T-helper 1 cell treated with Interleukin-12 subunit alpha and Interleukin-12 subunit beta and Interleukin-4 antibody, amounts not matched to agents 30 ng/mL and 1 ng/mL, for 36 hours (primary cell): Measurements from ENCODE around the gene EXTL1. TPM values are rescaled to one million over a fixed set of nuclear protein-coding genes. Genes with fewer than 3 reads are reported as not detected.

ENCODE experiments used
- intact Hi-C: fragments of 100-400 bp; cut with micrococcal nuclease; formaldehyde crosslinking; loops from one replicate; pipeline ENCODE4 v1.15.1; 2024
- total RNA-seq: library from RNA; stranded (reverse); gene quantifications from 2 replicates; pipeline ENCODE4 v1.2.3, GENCODE V29; 2022

EXTL1 gene
- total RNA-seq, 1 donor from 2014 or later = not detected

DNA sequence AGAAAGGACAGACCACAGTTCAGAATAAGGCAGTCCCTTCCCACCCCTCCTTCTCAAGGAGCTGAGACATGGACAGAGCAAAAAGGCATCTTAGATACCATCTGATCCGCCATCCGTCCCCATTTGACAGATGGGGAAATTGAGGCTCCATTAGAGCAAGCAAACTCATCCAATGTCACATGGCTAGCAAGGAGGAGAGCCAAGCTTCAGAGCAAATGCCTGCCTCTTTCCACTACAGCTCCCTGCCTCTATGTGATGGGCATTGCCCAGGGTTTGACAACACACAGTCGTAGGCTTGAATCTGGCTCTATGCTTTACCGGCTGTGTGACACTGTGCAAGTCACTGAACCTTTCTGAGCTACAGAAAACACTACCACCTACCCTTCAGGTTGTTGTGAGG is 20.4 kb downstream of the EXTL1 start:
- intact Hi-C loops = no loop called here

DNA sequence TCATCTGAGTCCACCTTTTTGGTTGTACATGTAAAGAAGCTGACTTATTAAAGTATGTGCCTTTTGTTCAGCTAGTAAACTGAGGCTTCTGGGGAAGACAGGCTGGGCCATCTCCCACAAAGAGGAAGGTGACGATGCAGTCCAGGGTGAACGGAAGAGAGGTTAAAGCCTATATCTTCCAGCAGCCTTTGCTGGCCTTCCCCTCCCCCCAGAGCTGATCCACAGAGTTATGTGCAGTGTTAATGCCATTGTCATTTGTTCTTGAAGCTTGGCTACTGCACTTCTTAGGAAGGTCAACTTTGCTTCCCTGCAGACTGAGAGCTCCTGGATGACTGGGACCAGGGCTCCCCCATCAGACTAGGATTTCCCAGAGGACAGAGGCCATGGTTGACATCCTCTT is 22.2 kb downstream of the EXTL1 start:
- intact Hi-C loops = no loop called here

DNA sequence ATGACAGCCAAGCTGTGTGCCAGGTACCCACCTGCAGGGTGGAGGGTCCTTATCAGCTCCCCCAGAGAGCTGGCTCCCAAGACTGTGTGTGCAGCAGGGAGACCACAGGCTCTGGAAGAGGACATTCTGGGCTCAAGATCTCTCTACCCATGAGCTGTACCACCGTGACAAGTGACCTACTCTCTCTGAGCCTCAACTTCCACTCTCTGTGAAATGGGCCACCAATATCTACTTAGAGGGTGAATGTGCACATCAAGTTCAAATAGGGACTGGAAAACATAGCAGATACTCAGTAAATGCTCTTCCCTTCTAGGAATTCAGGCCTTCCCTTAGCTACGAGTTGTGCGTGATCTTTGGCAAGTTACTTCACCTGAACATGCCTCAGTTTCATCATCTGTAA is 22.8 kb downstream of the EXTL1 start:
- intact Hi-C loops = no loop called here

DNA sequence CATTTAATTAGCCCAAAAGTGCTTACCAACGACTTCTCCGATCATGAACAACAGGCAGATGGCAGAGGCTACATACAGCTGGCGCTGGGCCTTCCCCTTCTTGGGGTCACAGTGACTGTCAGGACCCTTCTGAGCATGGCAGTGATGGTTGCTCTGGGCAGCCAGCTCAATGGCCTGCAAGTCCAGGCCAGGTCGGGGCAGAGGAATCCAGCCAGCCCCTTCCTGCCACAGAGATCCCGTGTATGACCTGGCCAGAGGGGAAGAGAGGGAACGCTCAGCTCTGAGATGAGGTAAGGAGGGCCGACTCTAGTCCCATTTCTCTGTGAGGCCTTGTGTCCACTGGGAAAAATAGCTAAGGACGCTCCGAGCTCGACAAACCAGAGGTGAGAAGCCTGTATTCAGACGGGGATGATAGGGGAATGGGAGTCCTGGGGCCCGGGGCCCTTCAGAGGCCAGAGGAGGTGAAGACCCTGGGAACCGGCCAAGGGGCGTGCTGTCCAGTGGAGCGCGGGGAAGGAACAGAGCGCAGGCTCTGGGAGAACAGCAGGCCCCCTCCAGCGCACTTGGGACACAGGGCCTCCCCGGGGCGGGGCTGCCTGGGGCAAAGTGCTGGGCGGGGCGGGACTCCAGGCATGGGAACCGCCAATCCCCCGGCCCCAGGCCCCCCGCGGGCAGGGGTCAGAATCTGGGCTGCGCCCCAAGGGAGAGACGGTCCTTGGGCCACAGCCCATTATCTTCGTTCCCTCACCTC is 23.6 kb downstream of the EXTL1 start:
- intact Hi-C loops = no loop called here

DNA sequence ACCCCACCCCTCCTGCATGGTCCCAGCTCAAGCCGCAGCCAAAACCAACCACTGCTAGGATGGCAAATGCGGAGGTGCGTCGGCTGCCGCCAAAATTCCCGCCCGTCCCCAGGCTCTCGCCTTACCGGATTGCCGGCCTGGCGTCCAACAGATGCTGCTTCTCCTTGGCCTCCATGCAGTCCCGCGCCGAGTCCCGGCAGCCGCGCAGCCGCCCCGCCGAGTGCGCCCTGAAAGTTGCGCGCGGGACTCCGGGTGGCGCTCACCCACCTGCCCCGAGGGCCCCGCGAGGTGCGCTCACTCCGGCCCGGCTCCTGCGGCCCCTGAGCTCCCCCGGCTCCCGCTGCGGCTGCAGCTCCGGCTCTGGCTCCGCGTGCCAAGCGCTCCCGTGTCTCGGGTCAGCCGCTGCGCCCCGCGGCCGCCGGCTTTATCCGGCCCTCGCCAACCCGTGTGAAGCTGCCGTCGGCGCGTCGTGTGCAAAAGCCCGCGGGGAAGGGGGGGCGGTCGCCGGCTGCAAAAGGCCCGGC is 24.2 kb downstream of the EXTL1 start, which contains the start of gene SLC30A2:
TSS of gene SLC30A2 (minus strand) at position 397 of the 524 bp plus-strand sequence. CDS start at position 175, 222 bp downstream.
- intact Hi-C loops = no loop called here

DNA sequence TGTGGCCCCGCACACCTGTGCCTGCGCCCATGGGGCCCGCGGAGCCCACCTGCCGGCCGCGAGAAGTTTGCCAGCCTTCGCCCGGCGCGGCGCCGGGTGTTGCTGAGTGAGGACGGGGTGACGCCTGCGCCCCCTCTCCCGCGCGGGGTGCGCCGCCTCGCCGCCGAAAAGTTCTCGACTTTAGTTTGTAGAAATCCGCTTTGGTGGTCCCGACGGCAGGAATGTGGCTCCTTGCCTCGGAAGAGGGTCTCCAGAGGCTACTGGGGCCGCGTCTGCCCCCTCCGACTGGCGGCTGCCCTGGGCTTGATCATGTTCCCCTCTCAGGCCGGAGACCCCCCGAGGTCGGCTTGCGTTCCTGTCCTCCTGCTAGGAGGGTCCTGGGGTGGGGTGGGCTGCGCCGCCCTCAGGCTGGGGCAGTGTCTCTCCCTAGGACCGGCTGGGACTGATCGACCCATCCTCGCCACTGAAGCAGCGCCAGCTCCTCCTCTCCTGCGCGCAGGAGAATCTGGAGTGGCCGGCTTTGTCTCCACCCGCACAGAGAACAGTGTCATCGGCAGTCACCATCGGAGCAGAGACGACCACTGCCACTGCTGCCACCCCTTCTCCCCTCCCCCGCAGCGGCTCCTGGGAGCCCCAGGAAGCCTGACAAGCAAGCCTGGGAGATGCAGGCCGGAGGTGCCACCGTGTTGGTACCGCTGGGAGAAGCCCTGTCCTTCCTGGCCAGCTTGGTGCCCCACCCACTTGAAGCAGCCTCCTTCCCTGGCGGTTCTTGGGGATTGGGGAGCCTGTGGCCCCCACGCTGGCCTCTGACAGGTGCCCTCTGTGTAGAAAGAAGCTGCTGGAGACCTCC is 24.9 kb downstream of the EXTL1 start:
- intact Hi-C loops = no loop called here

DNA sequence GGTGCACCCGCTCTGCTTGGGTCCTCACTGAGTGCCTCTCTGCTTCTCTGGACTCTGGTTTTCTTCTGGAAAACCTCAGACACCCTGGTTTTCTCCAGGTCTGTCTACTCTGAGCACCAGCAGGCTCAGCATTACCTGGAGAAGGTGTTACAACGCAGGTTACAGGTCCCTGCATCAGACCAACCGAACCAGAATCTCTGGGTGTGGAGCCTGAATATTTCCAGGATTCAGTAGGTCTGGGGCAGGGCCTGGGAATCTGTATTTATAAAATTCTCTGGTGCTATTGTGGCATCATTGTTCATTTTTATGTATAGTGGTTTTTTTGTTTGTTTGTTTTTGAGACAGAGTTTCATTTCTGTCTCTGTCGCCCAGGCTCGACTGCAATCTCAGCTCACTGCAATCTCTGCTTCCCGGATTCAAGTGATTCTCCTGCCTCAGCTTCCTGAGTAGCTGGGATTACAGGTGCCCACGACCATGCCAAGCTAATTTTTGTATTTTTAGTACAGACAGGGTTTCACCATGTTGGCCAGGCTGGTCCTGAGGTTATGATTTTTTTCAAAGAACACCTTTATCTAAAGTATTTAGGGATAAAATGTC is 25.8 kb downstream of the EXTL1 start:
- intact Hi-C loops = no loop called here

DNA sequence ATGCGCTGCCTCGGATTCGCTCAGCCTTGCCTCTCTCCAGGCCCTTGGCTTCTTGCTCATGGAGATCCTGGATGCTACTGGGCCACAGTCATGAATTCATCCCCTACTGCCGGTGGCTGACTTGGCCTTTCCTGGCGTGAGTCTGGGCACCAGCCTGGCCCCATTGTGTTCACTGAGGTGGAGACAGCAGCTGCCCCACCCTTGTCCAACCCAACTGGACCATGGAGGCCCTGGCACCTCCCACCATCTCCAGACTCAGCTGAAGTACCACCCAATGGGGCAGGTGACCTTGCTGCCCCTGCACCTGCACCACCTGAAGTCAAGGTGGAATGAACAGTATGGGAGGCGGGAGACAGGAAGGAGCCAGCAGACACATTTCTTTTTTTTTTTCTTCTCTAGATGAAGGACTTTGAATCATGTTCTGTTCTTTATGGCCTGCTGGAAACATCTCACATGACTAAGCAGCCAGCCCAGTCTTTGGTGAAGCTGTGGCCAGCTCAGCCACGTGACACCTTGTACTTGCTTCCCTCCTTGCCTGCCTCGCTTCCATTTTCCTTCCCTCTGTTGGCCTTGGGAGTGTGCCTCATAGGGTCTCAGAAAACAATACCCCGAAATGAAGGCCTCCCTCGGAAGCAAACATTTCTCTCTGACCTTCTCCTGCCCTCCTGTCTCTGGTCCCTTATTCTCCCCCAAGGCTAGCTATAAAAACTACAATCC is 28.1 kb downstream of the EXTL1 start:
- intact Hi-C loops = no loop called here

DNA sequence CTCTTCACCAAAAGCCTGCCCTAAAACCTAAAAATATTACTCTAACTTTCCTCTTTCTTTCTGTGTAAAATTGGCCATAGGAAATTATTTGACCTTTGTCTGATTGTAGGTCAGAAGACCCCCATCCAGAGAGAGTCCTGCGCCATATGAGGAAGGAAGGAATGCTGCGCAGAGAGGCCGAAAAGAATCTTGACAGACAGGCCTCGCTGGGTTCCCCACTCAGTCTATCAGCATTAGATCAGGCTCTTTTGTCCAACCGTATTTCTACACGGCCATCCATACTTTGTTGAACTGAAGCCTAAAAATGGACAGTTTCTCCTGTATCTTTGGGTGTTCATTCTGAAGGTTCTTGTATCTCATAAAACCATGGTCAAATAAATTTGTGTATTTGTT is 28.7 kb downstream of the EXTL1 start:
- intact Hi-C loops = no loop called here

DNA sequence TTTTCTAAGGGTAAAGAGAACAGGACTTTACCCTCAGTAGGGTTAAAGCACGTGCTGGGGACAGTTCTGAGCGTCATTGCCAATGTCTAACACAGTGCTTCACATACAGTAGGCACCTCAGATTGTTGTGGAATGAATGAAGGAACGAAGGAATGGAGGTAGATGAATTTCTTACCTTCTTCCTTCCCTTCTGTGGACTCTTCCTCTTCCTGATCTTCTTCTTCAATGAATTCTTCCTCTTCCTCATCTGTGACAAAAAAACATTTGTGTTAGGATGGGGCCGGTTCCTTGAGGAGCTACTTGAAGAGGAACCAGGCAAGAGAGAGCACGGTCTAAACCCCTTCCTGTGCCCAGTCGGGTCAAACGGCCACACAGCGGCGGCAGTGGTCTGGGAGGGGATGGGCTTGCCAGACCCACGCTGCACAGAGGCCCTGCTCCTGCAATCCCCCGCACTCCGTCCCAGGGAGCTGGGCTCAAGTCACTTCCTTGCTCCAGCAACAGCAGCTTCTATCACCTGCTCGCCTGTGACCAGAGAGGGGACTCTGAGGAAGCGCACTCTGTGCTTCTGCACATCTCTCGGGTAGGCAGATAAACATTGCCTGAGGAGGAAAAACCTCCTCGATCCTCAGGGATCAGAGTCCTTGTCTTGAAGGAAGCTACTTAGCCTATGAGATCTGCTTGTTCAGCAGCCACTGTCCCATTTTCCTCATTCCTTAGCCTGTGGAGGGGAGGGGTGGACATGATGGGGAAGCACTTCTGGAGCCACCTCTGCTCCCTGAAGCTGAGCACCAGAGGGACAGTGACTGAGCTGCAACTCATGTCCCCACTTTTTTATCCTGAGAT is 32.4 kb downstream of the EXTL1 start:
- intact Hi-C loops = no loop called here

DNA sequence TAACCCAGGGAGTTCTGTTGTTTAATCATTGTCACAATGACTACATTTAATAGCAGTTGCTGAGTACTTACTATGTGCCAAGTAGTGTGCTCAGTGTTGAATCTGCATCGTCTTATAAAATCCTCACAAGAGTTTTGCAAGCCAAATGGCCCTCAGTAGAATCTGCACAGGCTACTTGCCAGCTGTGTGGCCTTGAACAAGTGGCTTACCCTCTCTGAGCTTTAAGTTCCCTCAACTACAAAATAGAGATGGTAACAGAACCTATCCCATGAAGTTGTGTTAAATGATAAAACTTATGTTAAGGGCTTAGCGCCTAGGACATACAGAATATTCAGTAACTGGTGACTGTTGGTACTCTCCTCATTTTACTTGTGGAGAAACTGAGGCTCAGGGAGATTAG is 33.5 kb downstream of the EXTL1 start:
- intact Hi-C loops = no loop called here

DNA sequence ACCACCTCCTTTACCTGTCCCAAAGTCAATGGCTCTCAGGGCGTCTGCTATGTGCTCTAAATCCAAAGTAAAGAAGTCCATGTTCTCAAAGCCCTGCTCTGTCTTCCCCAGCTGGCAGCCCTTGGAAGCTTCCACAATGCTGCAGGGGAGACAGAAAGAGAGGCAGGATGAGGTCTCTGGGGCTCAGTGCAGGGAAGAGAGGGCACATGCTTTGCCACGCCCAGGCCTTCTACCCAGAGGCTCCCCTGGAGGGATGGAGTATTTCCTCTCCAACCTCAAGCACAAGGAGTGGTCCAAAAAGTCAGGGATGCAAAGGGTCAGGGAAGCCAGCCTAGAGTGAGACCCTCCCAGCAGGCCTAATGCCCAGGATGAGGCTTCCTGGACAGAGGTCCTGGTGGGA is 35.6 kb downstream of the EXTL1 start:
- intact Hi-C loops = no loop called here

DNA sequence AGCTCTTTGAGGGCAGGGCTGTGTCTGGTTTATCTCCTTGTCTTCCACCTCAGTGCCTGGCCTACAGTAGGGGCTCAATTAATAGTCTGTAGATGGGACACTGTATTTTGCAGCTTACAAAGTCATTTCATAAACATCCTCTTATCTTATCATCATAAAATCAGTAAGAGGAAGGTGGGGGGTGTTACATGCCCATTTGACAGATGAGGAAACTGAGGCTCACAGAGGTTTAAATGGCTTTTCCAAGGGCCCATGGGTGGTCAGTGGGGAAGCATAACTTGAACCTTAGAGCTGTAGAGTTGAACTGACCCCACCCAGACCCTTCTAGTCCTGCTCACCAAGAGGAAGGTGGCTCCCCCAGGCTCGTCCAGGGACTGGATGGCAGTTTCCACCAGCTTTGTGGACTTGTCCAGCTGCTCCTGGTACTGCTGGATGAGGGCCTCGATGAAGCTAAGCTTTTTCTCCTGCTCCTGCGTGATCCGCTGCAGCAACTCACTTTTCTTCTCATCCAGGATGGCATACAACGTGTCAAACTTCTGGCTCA is 36.5 kb downstream of the EXTL1 start:
- intact Hi-C loops = no loop called here

DNA sequence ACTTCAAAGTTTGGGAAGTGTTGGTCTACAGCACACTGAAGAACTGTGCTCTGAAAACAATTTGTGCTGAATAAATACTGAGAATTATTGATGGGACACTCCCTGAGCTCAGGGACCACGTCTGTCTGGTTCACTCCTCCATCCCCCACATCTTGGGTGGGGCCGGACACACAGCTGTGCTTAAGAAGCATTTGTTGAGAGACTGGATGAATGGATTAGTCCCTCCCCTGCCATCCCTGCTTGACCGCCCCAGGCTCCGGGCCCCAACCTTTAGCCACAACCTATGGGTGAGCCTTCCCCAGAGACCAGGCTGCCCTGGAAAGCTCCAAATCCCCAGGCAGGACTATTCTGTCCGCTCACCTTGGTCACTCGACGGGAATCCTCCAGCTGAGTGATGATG is 38.3 kb downstream of the EXTL1 start:
- intact Hi-C loops = no loop called here

DNA sequence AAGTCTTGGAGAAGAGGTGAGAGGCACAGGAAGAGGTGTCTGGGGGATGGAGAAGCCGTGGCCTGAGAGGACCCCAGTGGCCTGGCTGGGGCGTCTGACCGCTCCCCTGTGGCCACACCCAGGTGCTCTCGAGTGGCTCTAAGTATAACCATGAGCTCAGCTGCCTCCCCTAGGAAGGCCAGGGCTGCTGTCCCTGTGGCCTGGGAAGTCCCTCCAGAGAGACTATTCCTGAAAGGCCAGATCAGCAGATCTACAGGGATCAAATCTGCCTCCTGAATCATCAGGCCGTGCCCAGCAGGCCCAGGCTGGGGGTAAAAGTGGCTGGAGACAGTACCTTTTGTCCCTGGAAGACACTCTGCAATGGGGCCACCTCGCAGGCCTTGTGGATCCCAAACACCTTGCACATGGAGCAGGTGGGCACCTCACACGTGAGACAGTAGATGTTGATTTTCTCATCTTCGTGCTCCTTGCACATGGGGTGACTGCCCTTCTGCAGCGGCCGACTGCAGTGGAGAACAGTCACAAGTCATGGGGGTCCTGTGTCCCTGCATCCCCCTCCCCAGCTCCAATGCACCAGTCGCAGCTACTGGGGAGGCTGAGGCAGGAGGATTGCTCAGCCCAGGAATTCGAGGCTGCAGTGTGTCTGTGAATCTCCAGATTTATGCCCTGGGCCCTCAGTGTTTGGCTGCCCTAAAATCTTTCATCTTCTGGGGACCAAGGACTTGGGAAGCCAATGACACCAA is 39.4 kb downstream of the EXTL1 start:
- intact Hi-C loops = no loop called here

DNA sequence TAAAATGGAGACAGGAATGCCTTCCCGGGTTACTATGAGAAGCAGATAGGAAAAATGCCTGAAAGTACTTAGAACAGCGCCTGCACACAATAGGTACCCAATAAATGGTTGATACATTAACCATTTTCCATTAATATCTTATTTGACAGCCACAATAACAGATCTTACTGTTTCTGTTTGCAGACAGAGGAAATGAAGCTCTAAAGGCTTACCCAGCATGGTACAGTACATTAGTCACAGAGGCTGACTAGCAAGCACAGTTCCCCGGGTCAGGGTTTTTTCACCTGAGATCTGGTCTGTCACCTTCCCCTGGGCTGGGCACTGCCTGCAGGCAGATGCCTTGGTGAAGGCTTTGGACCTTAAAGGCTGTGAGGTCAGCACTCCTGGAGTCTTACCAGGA is 43.0 kb downstream of the EXTL1 start:
- intact Hi-C loops = no loop called here

DNA sequence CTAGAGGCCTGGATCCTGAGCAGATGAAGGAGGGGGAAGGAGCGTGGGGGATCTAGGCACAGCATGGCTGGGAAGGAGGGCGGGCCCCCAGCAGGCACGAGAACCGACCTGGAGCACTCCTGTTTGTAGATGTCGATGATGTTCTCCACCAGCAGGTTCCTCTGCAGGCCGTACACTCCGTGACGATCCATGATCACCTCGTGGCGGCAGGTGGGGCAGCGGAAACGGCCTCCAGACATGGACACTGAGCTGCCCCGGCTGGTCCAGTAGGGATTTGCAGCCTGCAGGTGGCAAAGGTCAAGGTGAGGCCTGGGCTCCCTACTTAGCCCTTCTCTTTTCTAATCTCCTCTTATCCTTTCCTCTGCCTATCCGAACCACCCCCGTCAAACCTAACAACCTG is 44.6 kb downstream of the EXTL1 start:
- intact Hi-C loops = no loop called here

DNA sequence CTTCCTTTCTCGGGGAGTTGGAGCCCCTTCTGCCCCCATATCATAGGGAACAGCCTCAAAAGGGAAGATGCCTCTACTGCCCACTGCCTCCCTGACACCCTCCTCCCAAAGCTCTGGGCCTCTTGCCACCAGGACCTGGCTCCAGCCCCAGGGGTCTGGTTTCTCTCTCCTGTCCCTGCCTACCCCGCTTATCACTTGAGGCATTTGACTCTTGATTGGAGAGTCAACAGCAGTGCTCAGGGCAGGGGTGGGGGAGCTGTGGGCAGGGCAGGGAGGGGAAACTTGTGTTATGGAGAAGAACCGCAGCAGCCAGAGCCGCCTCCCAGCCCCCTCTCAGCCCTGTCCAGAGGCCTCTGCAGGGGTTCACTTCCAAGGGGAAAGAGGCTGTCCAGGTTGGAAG is 45.3 kb downstream of the EXTL1 start:
- intact Hi-C loops = no loop called here

DNA sequence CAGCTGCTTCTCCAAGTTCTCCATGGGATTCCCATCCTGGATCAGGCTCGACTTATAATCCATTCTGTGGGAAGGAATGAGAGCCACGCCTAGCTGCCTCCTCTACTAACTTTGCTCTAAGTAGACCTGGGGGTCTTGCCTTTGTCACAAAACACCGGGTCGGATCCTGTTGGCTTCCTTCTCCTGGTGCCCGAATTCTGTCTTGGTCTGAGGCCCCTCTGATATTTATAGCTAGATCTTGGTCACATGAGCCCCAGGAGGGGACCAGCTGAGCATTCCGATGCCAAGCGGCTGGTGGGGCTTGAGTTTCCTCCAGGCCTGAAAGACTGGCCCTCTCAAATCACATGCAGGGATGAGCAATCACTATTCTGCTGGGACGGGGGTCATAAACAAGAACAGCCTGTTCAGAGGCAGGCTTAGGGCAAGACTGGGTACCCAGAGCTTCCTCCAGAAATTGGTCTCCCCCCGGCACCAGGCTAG is 45.9 kb downstream of the EXTL1 start, which contains the start of gene TRIM63:
TSS of gene TRIM63 (minus strand) at position 199 of the 480 bp plus-strand sequence. CDS start at position 63, 136 bp downstream.
- intact Hi-C loops = no loop called here
